GM12801 (cell line): ENCODE measurements around the gene FAM114A2.

Experiments used
- TF ChIP-seq, protein P1 (sequence below): IDR thresholded peaks from one replicate; pipeline ENCODE4 v1.5.1; 2011; ENCODE audit warnings: control low read depth; ENCODE audit not compliant: insufficient read length; ENCODE audit errors: extremely low read depth

Gene FAM114A2

DNA sequence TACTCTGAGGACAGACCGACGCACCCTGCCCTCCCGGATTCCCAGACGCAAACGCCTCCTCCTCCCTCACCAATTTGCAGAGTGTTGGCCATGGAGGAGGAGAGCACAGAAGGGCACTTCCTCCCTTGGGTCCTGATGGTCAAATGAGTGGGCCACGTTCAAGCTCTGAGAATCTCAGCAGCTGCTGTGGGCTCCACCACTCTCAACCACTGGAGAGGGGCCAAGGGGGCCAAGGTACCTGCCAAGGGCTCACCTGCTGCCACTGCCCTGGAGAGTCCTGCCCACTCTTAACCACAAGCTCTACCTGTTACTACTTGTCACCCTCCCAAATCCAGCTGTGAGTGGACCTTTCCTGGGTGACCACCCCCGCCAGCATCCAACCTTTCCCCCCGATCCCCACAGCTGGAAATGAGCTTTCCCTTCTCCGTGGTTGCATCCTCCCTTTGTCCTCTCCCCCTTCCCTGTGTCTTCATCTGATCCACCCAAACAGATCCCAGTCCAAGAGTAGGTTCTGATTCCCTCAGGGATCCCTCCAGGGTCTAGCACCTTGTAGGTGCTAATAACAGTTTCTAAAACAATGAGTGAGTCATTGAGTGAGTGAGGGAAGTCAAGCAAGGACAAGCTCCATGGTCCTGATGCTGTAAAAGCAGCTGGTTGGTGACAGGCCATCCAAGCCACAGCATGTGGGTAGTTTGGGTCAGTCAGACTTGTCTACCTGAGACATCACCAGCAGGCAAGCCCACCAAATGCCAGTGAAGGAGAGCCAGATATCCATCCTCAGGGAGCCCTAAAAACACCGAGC lies 69.7 kb downstream of the FAM114A2 start:
- TF ChIP-seq, protein P1, sequence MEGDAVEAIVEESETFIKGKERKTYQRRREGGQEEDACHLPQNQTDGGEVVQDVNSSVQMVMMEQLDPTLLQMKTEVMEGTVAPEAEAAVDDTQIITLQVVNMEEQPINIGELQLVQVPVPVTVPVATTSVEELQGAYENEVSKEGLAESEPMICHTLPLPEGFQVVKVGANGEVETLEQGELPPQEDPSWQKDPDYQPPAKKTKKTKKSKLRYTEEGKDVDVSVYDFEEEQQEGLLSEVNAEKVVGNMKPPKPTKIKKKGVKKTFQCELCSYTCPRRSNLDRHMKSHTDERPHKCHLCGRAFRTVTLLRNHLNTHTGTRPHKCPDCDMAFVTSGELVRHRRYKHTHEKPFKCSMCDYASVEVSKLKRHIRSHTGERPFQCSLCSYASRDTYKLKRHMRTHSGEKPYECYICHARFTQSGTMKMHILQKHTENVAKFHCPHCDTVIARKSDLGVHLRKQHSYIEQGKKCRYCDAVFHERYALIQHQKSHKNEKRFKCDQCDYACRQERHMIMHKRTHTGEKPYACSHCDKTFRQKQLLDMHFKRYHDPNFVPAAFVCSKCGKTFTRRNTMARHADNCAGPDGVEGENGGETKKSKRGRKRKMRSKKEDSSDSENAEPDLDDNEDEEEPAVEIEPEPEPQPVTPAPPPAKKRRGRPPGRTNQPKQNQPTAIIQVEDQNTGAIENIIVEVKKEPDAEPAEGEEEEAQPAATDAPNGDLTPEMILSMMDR: no peak

DNA sequence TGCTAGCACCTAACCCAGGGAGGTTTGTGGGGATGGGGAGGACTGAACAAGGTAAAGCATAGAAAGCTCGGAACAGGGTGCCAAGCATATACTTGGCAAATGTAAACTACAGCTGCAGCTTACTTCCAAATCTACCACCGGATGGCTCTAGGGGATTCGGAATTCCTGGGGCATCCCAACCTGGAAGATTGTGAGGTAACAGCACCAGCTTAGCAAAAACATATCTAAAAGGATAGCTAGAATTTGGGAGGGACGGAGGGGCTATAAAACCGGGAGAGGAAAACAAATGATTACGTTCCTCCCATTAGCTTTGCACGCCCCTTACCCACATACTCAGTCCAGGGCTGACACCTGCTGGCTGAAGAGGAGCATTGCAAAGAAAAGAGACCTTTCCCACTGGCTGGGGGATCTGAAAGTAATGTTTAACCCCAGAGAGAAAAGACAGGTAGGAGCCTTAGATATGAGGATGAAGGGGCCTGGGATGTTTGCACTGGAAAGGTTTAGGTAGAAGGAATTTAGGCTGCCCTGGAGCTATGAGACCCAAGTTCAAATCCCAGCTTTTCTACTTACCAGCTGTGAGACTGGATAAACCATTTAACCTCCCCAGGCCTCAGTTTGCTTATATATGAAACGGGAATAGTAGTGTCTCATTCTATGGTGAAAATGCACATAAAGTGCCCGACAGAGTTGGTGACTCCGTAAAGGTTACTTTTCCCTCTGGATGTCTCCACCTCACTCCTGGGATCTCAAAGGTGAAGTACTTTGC lies 73.6 kb downstream of the FAM114A2 start:
- TF ChIP-seq, protein P1: no peak

DNA sequence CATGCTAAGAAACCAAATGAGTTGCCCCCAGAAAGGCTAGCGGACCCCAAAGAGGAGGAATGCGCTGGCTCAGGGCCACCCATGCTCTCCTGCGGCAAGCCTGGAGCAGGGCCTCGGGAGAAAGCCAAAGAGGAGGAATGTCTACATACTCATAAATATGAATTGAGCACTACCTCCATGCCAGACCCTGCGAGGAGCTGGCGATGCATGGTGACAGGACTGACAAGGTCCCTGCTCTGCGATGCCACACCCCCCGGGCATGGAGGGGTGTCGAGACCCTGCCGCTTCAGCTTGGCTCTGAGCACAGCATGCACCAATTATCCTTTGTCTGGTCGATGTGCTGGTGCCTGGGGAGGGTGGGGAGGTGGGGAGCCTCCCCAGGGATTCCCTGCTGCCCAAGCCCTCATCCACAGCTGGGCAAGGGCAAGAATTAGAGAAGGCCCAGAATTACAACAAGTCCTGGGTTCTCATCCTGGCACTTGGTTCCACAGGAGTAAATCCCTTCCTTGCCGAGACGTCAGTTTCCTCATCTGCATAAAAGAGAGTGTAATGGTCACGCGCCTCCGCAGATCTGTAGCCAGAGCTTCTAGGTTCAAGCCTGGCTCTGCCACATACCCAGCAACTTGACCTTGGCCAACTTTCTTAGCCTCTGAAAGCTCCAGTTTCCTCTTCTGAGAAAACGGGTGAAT lies 74.4 kb downstream of the FAM114A2 start:
- TF ChIP-seq, protein P1: no peak

DNA sequence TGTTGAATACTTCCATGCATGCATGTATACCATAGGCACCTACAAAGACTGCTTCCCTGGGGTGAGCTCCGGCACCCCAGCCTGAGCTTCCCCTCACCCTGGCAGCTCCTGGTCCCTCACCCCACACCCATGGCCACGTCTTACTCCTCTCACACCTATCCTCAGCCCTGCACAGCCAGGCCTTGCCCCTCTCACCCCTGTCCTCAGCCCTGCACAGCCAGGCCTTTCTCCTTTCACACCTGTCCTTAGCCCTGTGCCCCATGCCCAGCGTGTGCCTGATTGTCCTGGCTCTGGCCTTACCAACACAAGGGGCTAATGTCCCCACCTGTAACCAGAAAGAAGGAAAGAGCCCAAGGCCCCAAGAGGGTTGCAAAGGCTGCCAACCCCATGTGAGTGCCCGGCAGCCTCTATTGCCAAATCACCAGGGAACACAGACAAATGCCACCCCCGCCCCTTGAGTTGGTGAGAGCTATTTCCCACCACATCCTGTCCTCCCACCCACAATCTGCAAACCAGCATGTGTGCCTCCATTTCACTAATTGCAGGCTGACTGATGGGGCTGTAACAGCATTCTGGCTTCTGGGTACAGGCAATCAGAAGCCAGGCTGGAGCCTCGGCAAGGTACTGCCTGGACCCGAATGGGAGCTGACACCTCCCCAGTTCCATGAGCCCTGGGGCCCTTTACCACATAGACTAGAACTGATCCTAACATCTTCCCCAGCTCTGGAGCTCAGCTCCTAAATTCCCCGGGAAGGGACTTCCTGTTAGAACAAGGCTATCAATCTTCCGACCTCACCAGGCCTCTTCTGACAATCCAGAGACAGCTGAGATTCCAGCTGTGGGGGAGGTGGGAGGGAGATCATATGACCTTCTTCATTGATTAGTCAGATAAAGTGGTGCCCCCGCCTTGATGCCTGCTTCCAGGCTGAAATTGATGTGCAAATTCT lies 78.2 kb downstream of the FAM114A2 start:
- TF ChIP-seq, protein P1: no peak

DNA sequence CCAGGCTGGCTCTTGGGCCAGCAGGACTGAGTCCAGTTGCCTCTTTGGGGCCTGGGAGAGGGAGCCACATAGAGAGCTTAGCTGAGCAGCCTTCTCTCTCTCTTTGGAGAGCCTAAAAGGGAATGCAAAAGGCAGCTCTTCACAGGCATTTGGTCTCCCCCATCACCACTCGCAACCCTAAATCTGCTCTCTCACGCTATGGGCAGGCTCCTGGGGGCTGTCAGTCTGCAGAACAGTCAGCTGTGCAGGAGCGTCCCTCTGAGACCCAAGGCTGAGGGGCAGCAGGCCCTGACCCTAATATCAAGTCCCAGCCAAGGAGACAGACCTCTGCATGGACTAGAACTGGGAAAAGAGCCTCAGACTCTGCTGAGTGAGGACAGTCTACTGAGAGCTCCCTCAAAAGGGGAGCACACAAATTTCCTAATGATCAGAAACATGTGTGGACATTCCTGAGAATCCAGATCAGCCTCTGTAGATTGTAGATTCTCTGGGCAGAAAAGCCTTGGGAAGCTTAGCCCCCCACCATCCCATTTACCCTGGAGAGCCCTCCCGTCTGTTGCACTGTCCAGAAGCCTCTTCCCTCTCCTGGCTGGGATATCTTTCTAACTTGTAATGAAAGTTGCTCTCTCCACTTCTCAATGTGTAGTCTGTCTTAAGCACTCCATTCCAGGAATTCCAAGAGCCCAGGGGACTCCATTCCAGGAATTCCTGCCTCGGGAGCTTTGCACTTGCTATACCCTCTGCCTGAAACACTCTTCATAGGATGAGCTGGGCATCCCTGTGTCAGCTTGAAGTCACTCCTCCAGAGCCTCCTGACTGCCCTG lies 79.4 kb downstream of the FAM114A2 start:
- TF ChIP-seq, protein P1: no peak

DNA sequence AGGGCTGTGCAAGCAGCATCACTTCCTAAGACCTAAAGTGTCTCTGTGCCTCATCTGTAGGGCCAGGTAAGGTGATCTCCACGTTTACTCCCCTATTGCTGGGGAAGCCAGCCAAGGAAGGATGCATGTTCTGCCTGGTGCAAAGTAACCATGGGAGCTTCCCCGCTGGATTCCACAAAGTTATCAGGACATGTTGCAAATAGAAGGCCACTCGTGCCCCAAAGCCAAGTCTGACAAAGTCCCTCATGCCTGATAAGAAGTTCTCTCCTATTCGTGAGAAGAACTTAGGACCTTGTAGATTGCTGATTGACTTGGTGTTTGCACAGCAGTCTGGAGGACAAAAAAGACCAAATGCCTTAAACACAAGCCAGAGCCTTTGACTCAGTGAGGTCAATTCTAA lies 81.5 kb downstream of the FAM114A2 start:
- TF ChIP-seq, protein P1: no peak
